ENCODE measurements around the gene KRTAP24-1. TPM values are rescaled to one million over a fixed set of nuclear protein-coding genes. Genes with fewer than 3 reads are reported as not detected.

KRTAP24-1 gene
- total RNA-seq, 3 donors from 2014 or later: not detected

DNA sequence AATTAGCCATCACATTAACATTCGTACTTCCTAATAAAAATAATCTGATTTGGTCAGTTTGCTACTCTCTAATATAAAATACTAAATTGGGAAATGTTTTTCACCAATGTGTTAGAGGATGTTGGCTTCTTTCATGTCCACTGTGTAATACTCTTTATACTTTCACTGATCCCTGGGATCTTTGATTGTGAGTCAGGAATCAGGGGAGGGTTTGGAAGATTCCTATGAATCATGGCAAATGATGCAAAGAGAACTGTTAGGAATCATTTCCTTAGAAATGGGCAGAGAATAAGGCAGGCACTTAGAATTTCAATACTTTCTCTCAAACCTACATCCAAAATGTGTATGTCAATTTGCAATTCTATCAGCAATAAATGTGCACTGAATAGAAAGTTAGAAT lies 31.0 kb downstream of the KRTAP24-1 start:
- DNase-seq: no peak
- intact Hi-C loops (cut with DNase I, micrococcal nuclease): no loop called here
- ATAC-seq: no peak
- Histone ChIP-seq H3K4me1 (ENCODE audit: low read depth) (no peaks in the 10 kb centered on the region), H3K9me3 (no peaks in the 10 kb centered on the region), H3K36me3 (ENCODE audit: low read depth) (no peaks in the 10 kb centered on the region), H3K4me3 (no peak overlapping the region)
- TF ChIP-seq, protein P1, sequence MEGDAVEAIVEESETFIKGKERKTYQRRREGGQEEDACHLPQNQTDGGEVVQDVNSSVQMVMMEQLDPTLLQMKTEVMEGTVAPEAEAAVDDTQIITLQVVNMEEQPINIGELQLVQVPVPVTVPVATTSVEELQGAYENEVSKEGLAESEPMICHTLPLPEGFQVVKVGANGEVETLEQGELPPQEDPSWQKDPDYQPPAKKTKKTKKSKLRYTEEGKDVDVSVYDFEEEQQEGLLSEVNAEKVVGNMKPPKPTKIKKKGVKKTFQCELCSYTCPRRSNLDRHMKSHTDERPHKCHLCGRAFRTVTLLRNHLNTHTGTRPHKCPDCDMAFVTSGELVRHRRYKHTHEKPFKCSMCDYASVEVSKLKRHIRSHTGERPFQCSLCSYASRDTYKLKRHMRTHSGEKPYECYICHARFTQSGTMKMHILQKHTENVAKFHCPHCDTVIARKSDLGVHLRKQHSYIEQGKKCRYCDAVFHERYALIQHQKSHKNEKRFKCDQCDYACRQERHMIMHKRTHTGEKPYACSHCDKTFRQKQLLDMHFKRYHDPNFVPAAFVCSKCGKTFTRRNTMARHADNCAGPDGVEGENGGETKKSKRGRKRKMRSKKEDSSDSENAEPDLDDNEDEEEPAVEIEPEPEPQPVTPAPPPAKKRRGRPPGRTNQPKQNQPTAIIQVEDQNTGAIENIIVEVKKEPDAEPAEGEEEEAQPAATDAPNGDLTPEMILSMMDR (IDR thresholded peaks at IDR 0.05): no peak

DNA sequence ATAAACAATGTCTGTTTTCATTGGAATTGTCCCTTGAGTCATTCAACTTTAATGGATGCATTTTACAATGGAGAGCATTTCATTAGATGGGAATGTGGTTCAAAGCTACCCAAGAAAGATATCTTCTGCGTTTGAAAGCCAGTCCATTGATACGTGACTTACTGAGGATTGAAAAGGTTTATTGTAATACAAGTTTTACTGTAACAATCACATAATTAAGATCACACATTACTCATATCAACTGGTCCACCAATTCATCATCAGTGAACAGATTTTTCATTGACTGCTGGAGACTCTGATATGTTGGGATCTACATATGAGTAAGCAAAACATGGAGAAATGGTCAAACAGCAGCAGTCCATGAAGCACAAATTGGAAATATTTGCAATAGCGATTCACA lies 32.8 kb downstream of the KRTAP24-1 start:
- no peaks in the 10 kb centered on the region for H3K4me1 ChIP-seq (ENCODE audit: low read depth)
- no peak for DNase-seq
- TF ChIP-seq, protein P1 (IDR thresholded peaks at IDR 0.05): no peak
- intact Hi-C loops (cut with DNase I, micrococcal nuclease): no loop called here
- no peaks in the 10 kb centered on the region for H3K9me3 ChIP-seq
- H3K36me3 ChIP-seq (ENCODE audit: low read depth): no peaks in the 10 kb centered on the region
- no peak overlapping the region for H3K4me3 ChIP-seq
- no peak for ATAC-seq

DNA sequence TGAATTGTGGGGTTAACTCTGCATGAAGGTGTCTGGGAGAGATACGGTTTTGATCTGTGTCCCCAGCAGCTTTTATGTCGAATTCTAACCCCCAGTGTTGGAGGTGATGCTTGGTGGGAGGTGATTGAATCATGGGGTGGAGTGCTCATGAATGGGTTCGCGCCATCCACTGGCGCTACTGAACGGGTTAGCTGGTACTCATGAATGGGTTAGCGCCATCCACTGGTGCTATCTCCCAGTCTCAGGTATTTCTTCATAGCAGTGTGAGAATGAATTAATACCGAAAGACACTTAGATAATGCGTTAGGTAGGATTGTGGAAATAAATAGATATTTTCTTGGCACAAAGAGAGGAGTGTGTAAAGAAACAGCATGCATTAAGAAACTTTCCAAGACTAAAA lies 33.9 kb downstream of the KRTAP24-1 start:
- no peak for DNase-seq
- TF ChIP-seq, protein P1 (IDR thresholded peaks at IDR 0.05): no peak
- ATAC-seq: no peak
- intact Hi-C loops (cut with DNase I, micrococcal nuclease): no loop called here
- no peaks in the 10 kb centered on the region for H3K4me1 ChIP-seq (ENCODE audit: low read depth)
- no peak overlapping the region for H3K4me3 ChIP-seq
- no peaks in the 10 kb centered on the region for H3K9me3 ChIP-seq
- H3K36me3 ChIP-seq (ENCODE audit: low read depth): no peaks in the 10 kb centered on the region

DNA sequence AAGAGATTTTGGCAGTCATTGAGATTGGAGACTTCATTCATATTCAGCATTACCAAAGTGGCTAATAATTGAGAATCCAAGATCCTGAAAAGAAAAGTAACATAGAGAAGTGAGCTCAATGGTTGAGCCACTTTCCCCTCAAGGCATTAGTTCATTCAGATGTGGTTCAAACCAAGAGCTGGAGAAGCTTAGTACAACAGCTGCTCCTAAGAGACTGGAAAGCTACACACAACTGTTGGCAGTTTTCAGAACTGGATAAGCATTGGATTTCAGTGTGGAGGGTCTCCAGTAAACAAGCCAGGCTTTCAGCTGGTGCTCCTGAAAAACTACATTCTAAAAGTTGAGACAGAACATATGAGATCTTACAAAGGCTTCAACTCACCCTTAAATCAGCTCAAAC lies 37.7 kb downstream of the KRTAP24-1 start:
- H3K4me3 ChIP-seq: no peak overlapping the region
- ATAC-seq (no peak), DNase-seq (no peak)
- intact Hi-C loops (cut with DNase I, micrococcal nuclease): no loop called here
- TF ChIP-seq, protein P1 (IDR thresholded peaks at IDR 0.05): no peak
- no peaks in the 10 kb centered on the region for H3K36me3 ChIP-seq (ENCODE audit: low read depth)
- H3K9me3 ChIP-seq: no peaks in the 10 kb centered on the region
- H3K4me1 ChIP-seq (ENCODE audit: low read depth): no peaks in the 10 kb centered on the region

DNA sequence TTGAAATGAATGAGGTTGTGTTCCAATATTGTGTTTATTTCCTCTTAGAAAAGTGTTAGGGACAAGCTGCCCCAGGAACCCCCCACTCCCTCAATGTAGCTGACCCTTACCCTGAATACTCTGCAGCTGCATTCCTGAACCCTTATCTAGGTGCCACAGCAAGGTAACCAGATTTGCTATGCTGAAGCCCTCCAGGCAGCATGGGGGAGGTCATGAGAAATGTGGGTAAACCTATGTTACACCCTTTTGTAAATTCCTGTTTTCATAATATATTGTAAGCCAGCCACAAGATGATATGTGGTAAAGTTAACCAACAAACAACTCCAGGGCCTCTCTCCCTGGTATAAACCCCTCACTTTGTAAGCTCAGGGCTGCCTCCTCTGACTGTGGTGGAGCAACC lies 39.1 kb downstream of the KRTAP24-1 start:
- Histone ChIP-seq H3K4me3 (no peak overlapping the region), H3K36me3 (ENCODE audit: low read depth) (no peaks in the 10 kb centered on the region), H3K4me1 (ENCODE audit: low read depth) (no peaks in the 10 kb centered on the region), H3K9me3 (no peaks in the 10 kb centered on the region)
- ATAC-seq (no peak), DNase-seq (no peak)
- intact Hi-C loops (cut with DNase I, micrococcal nuclease): no loop called here
- TF ChIP-seq, protein P1 (IDR thresholded peaks at IDR 0.05): no peak

DNA sequence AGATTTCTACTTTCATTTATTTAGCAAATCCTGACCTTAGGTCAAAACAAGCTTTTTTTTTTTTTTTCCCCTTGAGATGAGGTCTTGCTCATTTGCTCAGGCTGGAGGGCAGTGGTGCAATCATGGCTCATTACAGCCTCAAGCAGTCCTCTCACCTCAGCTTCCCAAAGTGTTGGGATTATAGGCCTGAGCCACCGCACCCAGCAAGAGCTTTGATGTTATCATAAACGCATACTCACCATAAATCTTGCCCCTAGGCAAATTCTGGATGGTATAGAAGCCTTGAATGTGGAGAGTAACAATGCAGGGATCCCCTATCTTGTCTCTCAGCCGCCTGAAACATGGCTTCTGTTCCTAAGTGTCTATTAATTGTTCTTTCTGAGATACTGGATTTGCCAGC lies 42.1 kb downstream of the KRTAP24-1 start:
- DNase-seq (no peak), ATAC-seq (no peak)
- intact Hi-C loops (cut with DNase I, micrococcal nuclease): no loop called here
- H3K4me3 ChIP-seq: no peak overlapping the region
- no peaks in the 10 kb centered on the region for H3K9me3 ChIP-seq
- H3K4me1 ChIP-seq (ENCODE audit: low read depth): no peaks in the 10 kb centered on the region
- H3K36me3 ChIP-seq (ENCODE audit: low read depth): no peaks in the 10 kb centered on the region
- TF ChIP-seq, protein P1 (IDR thresholded peaks at IDR 0.05): no peak
